Endothelial cell of umbilical vein (primary cell): ENCODE results near the gene PHF12. TPM values are rescaled to one million over a fixed set of nuclear protein-coding genes. Genes with fewer than 3 reads are reported as not detected.

Experiments
- BruUV-seq: library from RNA; stranded (reverse); fragments of 400-500 nt; replicated peaks from 2 replicates; lab custom pipeline; 2021; lab: Mats Ljungman, UMichigan
- CTCF ChIA-PET: fragments of 300-600, 350-600 bp; sonication (Branson Sonifier 250); formaldehyde crosslinking; loops from one replicate; lab custom pipeline; 2021; ENCODE audit warnings: antibody characterized with exemption, inconsistent platforms; lab: Charles Lee
- POLR2A ChIA-PET: fragments of 300-600, 350-600 bp; sonication (Branson Sonifier 250); formaldehyde crosslinking; loops from one replicate; lab custom pipeline; 2021; ENCODE audit warnings: antibody characterized with exemption, inconsistent platforms; lab: Charles Lee
- DNase-seq: peaks from one replicate; pipeline ENCODE4 v3.0.0-alpha.2; 2011; ENCODE audit warnings: low read depth, low spot score
- FAIRE-seq: peaks from 2 replicates; lab custom pipeline; 2011; peaks lifted over from hg19 to GRCh38; lab: Jason Lieb, UNC
- H2AFZ ChIP-seq: 2 replicates; pipeline ENCODE4 v1.6.0; 2012; ENCODE audit warnings: low read depth, low read length, control low read depth, inconsistent platforms
- H3K27ac ChIP-seq: 2 replicates; pipeline ENCODE4 v1.5.1; 2011; ENCODE audit warnings: low read depth, mild to moderate bottlenecking, control low read depth, low read length, moderate library complexity; ENCODE audit not compliant: insufficient read depth
- H3K27me3 ChIP-seq, 2 experiments: 2 replicates each; pipeline versions ENCODE4 v1.6.0 to v1.6.1; 2011; ENCODE audit warnings: low read length in 2 of 2, mixed read lengths in 1 of 2; ENCODE audit not compliant: control insufficient read depth in 2 of 2, insufficient read depth in 2 of 2
- H3K36me3 ChIP-seq, 2 experiments: 2 replicates in 1 of 2; 3 replicates in 1 of 2; pipeline ENCODE4 v1.5.1; 2011; ENCODE audit warnings: low read length in 2 of 2, mild to moderate bottlenecking in 1 of 2, moderate library complexity in 1 of 2; ENCODE audit not compliant: control insufficient read depth in 2 of 2, insufficient read depth in 2 of 2; ENCODE audit errors: extremely low read depth in 1 of 2
- H3K4me1 ChIP-seq: 3 replicates; pipeline ENCODE4 v1.5.1; 2011; ENCODE audit warnings: mild to moderate bottlenecking, low read length; ENCODE audit not compliant: control insufficient read depth, insufficient read depth; ENCODE audit errors: extremely low read depth
- H3K4me2 ChIP-seq: 2 replicates; pipeline ENCODE4 v1.6.1; 2011; ENCODE audit warnings: low read length, control low read depth, mixed read lengths; ENCODE audit not compliant: insufficient read depth
- H3K4me3 ChIP-seq, 3 experiments: fragments of 200-600 bp in 1 of 3; sonication (generic), shearing (Covaris generic) in 1 of 3; replicated peaks in 1 of 3; 2 replicates each; pipeline ENCODE4 v1.5.1; 2011 to 2016; ENCODE audit warnings: control low read depth in 3 of 3, low read length in 3 of 3, mild to moderate bottlenecking in 2 of 3, inconsistent platforms in 1 of 3, low read depth in 1 of 3, moderate library complexity in 1 of 3; ENCODE audit not compliant: insufficient read depth in 1 of 3
- H3K79me2 ChIP-seq: 2 replicates; pipeline ENCODE4 v1.6.0; 2012; ENCODE audit warnings: low read length, inconsistent platforms; ENCODE audit not compliant: control insufficient read depth, insufficient read depth
- H3K9ac ChIP-seq: replicated peaks from 2 replicates; pipeline ENCODE3; 2011; ENCODE audit warnings: low read length, control low read depth; ENCODE audit not compliant: insufficient read depth; ENCODE audit errors: extremely low read depth
- H3K9me1 ChIP-seq: replicated peaks from 3 replicates; pipeline ENCODE4 v1.6.0; 2011; ENCODE audit warnings: mild to moderate bottlenecking, low read length; ENCODE audit not compliant: control insufficient read depth, insufficient read depth; ENCODE audit errors: extremely low read depth
- H3K9me3 ChIP-seq: replicated peaks from 2 replicates; pipeline ENCODE4 v1.5.1; 2012; ENCODE audit warnings: low read length, inconsistent platforms; ENCODE audit not compliant: control insufficient read depth, insufficient read depth
- H4K20me1 ChIP-seq: replicated peaks from 2 replicates; pipeline ENCODE3; 2011; ENCODE audit warnings: mild to moderate bottlenecking, low read length; ENCODE audit not compliant: control insufficient read depth, insufficient read depth; ENCODE audit errors: extremely low read depth
- CTCF ChIP-seq, 2 donors: IDR thresholded peaks; 1 replicate in 1 of 2; 2 replicates in 1 of 2; pipeline ENCODE4 v1.5.1; 2011; ENCODE audit warnings: low read length in 2 of 2, mild to moderate bottlenecking in 2 of 2, moderate library complexity in 2 of 2, control low read depth in 1 of 2, inconsistent platforms in 1 of 2, low read depth in 1 of 2; ENCODE audit not compliant: insufficient read depth in 1 of 2; ENCODE audit errors: extremely low read depth in 1 of 2
- EZH2 ChIP-seq: IDR thresholded peaks from 2 replicates; pipeline ENCODE4 v1.6.1; 2012; ENCODE audit warnings: borderline replicate concordance, low read depth, mild to moderate bottlenecking, moderate library complexity, low read length, inconsistent platforms; ENCODE audit not compliant: severe bottlenecking
- GATA2 ChIP-seq: IDR thresholded peaks from 2 replicates; pipeline ENCODE4 v1.7.0; 2011; ENCODE audit warnings: low read depth, mild to moderate bottlenecking, moderate library complexity, mixed read lengths, low read length; ENCODE audit not compliant: insufficient read length, insufficient read depth
- JUN ChIP-seq: IDR thresholded peaks from 2 replicates; pipeline ENCODE4 v1.6.1; 2011; ENCODE audit warnings: borderline replicate concordance, low read depth; ENCODE audit not compliant: insufficient read length, insufficient read depth
- MYC ChIP-seq: IDR thresholded peaks from one replicate; pipeline ENCODE4 v1.6.1; 2011; ENCODE audit warnings: mild to moderate bottlenecking, low read depth, low read length
- POLR2A ChIP-seq: IDR thresholded peaks from 2 replicates; pipeline ENCODE4 v1.6.1; 2012; ENCODE audit warnings: low read depth, mild to moderate bottlenecking, control low read depth, low read length
- POLR2AphosphoS5 ChIP-seq: IDR thresholded peaks from 2 replicates; pipeline ENCODE4 v1.6.1; 2012; ENCODE audit warnings: low read depth, mild to moderate bottlenecking, control low read depth, low read length, moderate library complexity; ENCODE audit not compliant: insufficient read depth
- dilution Hi-C: fragments of 300-500 bp; cut with MboI; formaldehyde crosslinking; loops from one replicate; pipeline ENCODE4 v1.15.0; 2019; ENCODE audit warnings: low sequenced_read_pairs; ENCODE audit not compliant: extremely low pct_ligation_motif_present
- intact Hi-C: fragments of 100-400 bp; cut with micrococcal nuclease; formaldehyde crosslinking; loops from one replicate; pipeline ENCODE4 v1.10.0; 2022
- polyA plus RNA-seq, 4 experiments: library from polyadenylated mRNA; depleted of rRNA in 3 of 4; stranded (reverse) in 3 of 4; unstranded in 1 of 4; fragments of >200 nt; gene quantifications; 2 replicates each; pipeline versions ENCODE4 v1.2.1 to v1.2.3, GENCODE V29; 2011 to 2012; ENCODE audit warnings: missing spikeins in 1 of 4
- total RNA-seq: library from RNA; stranded (reverse); gene quantifications from 2 replicates; pipeline ENCODE4 v1.2.3, GENCODE V29; 2021
- TF ChIP-seq, protein P1 (sequence below): IDR thresholded peaks from 2 replicates; pipeline ENCODE4 v1.6.1; 2011; ENCODE audit not compliant: insufficient read depth, insufficient read length

The PHF12 gene
- total and polyA plus RNA-seq, 2 donors (not counting 3 experiments of a cell fraction or from before 2014, with no cell fraction given), result 26.6 to 44.2 TPM

GRCh38 chr17:28988475-28988874 is 37.2 kb upstream of the PHF12 start:
- Histone ChIP-seq H3K9me1 (no peaks in the 10 kb centered on the region), H3K9ac (no peak overlapping the region), H3K4me2 (no peak overlapping the region), H3K4me3 (no peak overlapping the region), H3K79me2 (no peaks in the 10 kb centered on the region), H3K36me3 (no peaks in the 10 kb centered on the region), H2AFZ (no peak overlapping the region), H3K27me3 (peaks cover 0 to 10% of the 10 kb centered on the region in 2 experiments), H3K9me3 (no peaks in the 10 kb centered on the region), H4K20me1 (no peaks in the 10 kb centered on the region), H3K27ac (no peak overlapping the region), H3K4me1 (peaks cover 2% of the 10 kb centered on the region)
- TF ChIP-seq EZH2 (no peak), GATA2 (no peak), CTCF (IDR thresholded peaks at IDR 0.05; ENCODE audit: extremely low read depth in 1 of 2, insufficient read depth in 1 of 2, low read depth in 1 of 2, low read length in 2 of 2) (no peak), POLR2AphosphoS5 (no peak), MYC (no peak), POLR2A (no peak), JUN (no peak)
- TF ChIP-seq, protein P1, sequence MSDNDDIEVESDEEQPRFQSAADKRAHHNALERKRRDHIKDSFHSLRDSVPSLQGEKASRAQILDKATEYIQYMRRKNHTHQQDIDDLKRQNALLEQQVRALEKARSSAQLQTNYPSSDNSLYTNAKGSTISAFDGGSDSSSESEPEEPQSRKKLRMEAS, result no peak
- POLR2A ChIA-PET, result no interaction called here
- BruUV-seq, result no TSS peak
- DNase-seq (no peak), FAIRE-seq (no peak)
- CTCF ChIA-PET, result interaction anchor here (1.8 kb wide), 1 partner anchor 23 kb away, joined by 5 read pairs; no protein-coding TSS in a partner anchor
- dilution Hi-C loops (no loop called here), intact Hi-C loops (no loop called here)
